Measurements from ENCODE around the gene ESM1.

DNA sequence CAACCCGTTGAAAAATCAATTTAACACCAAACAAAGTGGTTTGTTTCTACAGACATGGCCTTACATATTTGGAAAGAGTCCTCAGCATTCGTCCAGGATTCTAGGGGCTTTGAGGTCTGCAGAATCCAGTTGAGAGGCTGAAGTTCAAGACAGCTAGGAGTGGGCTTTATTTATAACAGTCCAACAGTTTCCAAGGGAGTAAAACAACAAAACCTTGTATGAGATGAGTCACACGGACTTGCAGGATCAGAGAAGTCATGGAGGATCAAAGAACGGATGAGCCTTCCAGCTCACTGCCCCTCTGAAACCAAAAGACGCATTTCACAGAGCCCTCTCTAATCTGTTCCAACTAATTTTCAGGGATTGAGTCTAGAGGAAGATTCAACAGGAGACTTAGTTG, 11.1 kb upstream of the ESM1 start:
- TF ChIP-seq YY1 (IDR thresholded peaks at IDR 0.05; ENCODE audit: insufficient read depth, insufficient read length) = no peak
- no peak for TF ChIP-seq ZNF274 (IDR thresholded peaks at IDR 0.05; ENCODE audit: low read depth, low read length)

All from NT2/D1 (cell line).